Mesenchymal stem cell (in vitro differentiated cells and primary cell): ENCODE measurements around the gene SLCO3A1.

ENCODE experiments used
- DNase-seq: peaks from one replicate; pipeline ENCODE4 v3.0.0-alpha.2; 2013
- H2AFZ ChIP-seq: one replicate; pipeline ENCODE4 v1.6.1; 2013; ENCODE audit warnings: low read depth, mild to moderate bottlenecking, control low read depth, inconsistent platforms, low read length, moderate library complexity
- H2AK5ac ChIP-seq: 2 replicates; pipeline ENCODE4 v1.6.1; 2013; ENCODE audit warnings: low read length, moderate library complexity, mild to moderate bottlenecking, inconsistent platforms; ENCODE audit not compliant: severe bottlenecking
- H2BK120ac ChIP-seq: one replicate; pipeline ENCODE4 v1.6.1; 2013; ENCODE audit warnings: low read depth, mild to moderate bottlenecking, inconsistent platforms, low read length, moderate library complexity
- H2BK12ac ChIP-seq, 2 experiments: one replicate each; pipeline ENCODE4 v1.6.1; 2013; ENCODE audit warnings: inconsistent platforms in 2 of 2, low read length in 2 of 2, mild to moderate bottlenecking in 2 of 2, moderate library complexity in 2 of 2, control low read depth in 1 of 2
- H2BK15ac ChIP-seq: one replicate; pipeline ENCODE4 v1.6.1; 2013; ENCODE audit warnings: mild to moderate bottlenecking, low read depth, inconsistent platforms; ENCODE audit not compliant: poor library complexity, severe bottlenecking
- H2BK5ac ChIP-seq: 2 replicates; pipeline ENCODE4 v1.6.1; 2013; ENCODE audit warnings: low read depth, mild to moderate bottlenecking, low read length, control low read depth, inconsistent platforms; ENCODE audit not compliant: poor library complexity, severe bottlenecking
- H3K14ac ChIP-seq, 2 experiments: one replicate each; pipeline ENCODE4 v1.6.1; 2013; ENCODE audit warnings: inconsistent platforms in 2 of 2, low read length in 2 of 2, control low read depth in 1 of 2, mild to moderate bottlenecking in 1 of 2, moderate library complexity in 1 of 2
- H3K18ac ChIP-seq, 2 experiments: one replicate each; pipeline ENCODE4 v1.6.1; 2013; ENCODE audit warnings: inconsistent platforms in 2 of 2, low read length in 2 of 2, control low read depth in 1 of 2, low read depth in 1 of 2, mild to moderate bottlenecking in 1 of 2
- H3K23ac ChIP-seq, 2 experiments: one replicate each; pipeline ENCODE4 v1.6.1; 2013; ENCODE audit warnings: inconsistent platforms in 2 of 2, low read length in 2 of 2, mild to moderate bottlenecking in 2 of 2, moderate library complexity in 2 of 2, control low read depth in 1 of 2
- H3K27ac ChIP-seq: 2 replicates; pipeline ENCODE4 v1.5.1; 2013; ENCODE audit warnings: mild to moderate bottlenecking, moderate library complexity, low read length, control low read depth, inconsistent platforms; ENCODE audit not compliant: poor library complexity, severe bottlenecking
- H3K27me3 ChIP-seq, 2 experiments: 2 replicates each; pipeline versions ENCODE4 v1.6.1 to v1.7.0; 2013; ENCODE audit warnings: low read length in 2 of 2, mild to moderate bottlenecking in 2 of 2, moderate library complexity in 2 of 2, control low read depth in 1 of 2, inconsistent platforms in 1 of 2; ENCODE audit not compliant: control insufficient read depth in 1 of 2, insufficient read depth in 1 of 2
- H3K36me3 ChIP-seq, 2 experiments: 2 replicates each; pipeline versions ENCODE4 v1.6.1 to v1.7.0; 2013; ENCODE audit warnings: low read length in 2 of 2, control low read depth in 1 of 2, inconsistent platforms in 1 of 2, low read depth in 1 of 2, mild to moderate bottlenecking in 1 of 2; ENCODE audit not compliant: insufficient read depth in 2 of 2, control insufficient read depth in 1 of 2
- H3K4ac ChIP-seq, 2 experiments: one replicate each; pipeline ENCODE4 v1.6.1; 2013; ENCODE audit warnings: inconsistent platforms in 2 of 2, low read length in 2 of 2, mild to moderate bottlenecking in 2 of 2, moderate library complexity in 2 of 2, control low read depth in 1 of 2, low read depth in 1 of 2
- H3K4me1 ChIP-seq: 2 replicates; pipeline ENCODE4 v1.6.1; 2013; ENCODE audit warnings: low read depth, low read length, control low read depth; ENCODE audit not compliant: control insufficient read depth, insufficient read depth
- H3K4me2 ChIP-seq: 2 replicates; pipeline ENCODE4 v1.6.1; 2013; ENCODE audit warnings: low read length, mild to moderate bottlenecking, inconsistent platforms; ENCODE audit not compliant: poor library complexity, severe bottlenecking
- H3K4me3 ChIP-seq, 2 experiments: 2 replicates each; pipeline versions ENCODE4 v1.5.1 to v1.7.0; 2013; ENCODE audit warnings: low read length in 2 of 2, mild to moderate bottlenecking in 2 of 2, control low read depth in 1 of 2, low read depth in 1 of 2; ENCODE audit not compliant: insufficient read depth in 1 of 2
- H3K79me1 ChIP-seq: replicated peaks from 2 replicates; pipeline ENCODE4 v1.6.1; 2013; ENCODE audit warnings: mild to moderate bottlenecking, control low read depth, low read length, inconsistent platforms; ENCODE audit not compliant: poor library complexity, severe bottlenecking
- H3K9ac ChIP-seq: 2 replicates; pipeline ENCODE4 v1.7.0; 2013; ENCODE audit warnings: mild to moderate bottlenecking, low read length, moderate library complexity
- H3K9me3 ChIP-seq: 2 replicates; pipeline ENCODE4 v1.7.0; 2013; ENCODE audit warnings: mild to moderate bottlenecking, low read length; ENCODE audit not compliant: control insufficient read depth
- H4K8ac ChIP-seq: one replicate; pipeline ENCODE4 v1.6.1; 2013; ENCODE audit warnings: inconsistent platforms, mild to moderate bottlenecking, low read length, moderate library complexity
- H4K91ac ChIP-seq: one replicate; pipeline ENCODE4 v1.6.1; 2013; ENCODE audit warnings: mild to moderate bottlenecking, low read length, inconsistent platforms
- WGBS: methylation state at CpG from one replicate; pipeline ENCODE4 v1.1.7; 2013; ENCODE audit warnings: mixed read lengths; 5-methylcytosine and 5-hydroxymethylcytosine counted together

The SLCO3A1 gene

DNA sequence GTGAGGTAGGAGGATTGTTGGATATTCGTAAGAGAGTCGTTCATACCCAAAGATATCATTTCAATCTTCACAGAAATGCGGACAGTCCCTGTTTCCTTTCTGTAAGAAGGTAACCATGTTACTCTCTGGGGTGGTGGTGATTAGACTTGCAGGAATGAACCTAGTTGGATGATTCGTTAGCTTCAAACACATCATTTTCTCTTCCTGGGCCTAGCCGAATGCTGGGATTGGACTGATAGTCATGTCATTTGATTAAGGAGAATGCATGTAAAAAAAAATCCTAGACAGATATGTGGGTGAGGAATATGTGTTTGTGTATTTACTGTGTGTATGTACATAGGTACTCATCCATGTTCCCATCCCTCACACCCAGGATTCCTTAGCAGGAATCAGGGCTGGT, 12.4 kb downstream of the SLCO3A1 start:
- Histone ChIP-seq H3K23ac (no peak overlapping the region), H3K9ac (peak overlapping the region; percentile 78), H3K4me2 (no peak overlapping the region), H2BK15ac (no peak overlapping the region), H3K4ac (no peak overlapping the region), H3K18ac (no peak overlapping the region), H3K4me3 (peak overlapping the region in 1 of 2 experiments; percentile 16), H4K8ac (no peak overlapping the region), H2BK120ac (no peak overlapping the region), H2AFZ (no peak overlapping the region), H3K4me1 (peaks cover 18% of the 10 kb centered on the region), H3K79me1 (peaks cover 5% of the 10 kb centered on the region), H2BK12ac (no peak overlapping the region), H3K9me3 (no peaks in the 10 kb centered on the region), H2AK5ac (no peak overlapping the region), H3K14ac (no peak overlapping the region), H4K91ac (no peak overlapping the region), H3K36me3 (no peaks in the 10 kb centered on the region), H3K27me3 (no peaks in the 10 kb centered on the region), H3K27ac (no peak overlapping the region), H2BK5ac (no peak overlapping the region)
- no peak for DNase-seq
- 67% methylated on average over 3 of the region's 5 CpGs for WGBS

DNA sequence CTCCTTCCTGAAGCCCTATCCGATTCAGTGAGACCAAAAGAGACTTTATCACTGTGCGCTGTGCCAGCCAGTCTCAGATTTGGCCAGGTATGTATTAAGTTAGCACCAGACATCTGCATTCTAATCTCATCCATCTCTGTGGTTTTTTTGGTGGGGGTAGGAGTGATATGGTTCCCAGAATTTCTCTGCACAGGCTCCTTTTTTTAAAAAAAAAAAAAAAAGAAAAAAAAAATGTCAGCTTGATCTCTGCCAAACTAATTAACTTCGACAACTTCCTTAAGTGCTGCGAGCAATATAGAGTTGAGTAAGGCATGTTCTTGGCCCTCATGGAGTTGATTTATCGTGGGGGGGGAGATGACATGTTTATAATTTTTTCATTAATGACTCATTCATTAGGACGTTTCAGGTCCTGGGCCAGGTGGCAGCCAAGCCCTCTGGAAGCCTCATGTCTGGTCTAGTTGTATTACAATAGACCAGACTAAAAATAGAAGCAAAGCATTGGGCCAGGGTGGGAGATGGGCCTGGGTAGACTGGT, 12.9 kb downstream of the SLCO3A1 start:
- no peak overlapping the region for H4K91ac ChIP-seq
- peak overlapping the region; percentile 23 for H2AK5ac ChIP-seq
- no peak overlapping the region for H2BK120ac ChIP-seq
- no peak overlapping the region for H2BK12ac ChIP-seq
- H3K9me3 ChIP-seq: no peaks in the 10 kb centered on the region
- no peak overlapping the region for H3K4ac ChIP-seq
- no peak overlapping the region for H3K14ac ChIP-seq
- H2BK15ac ChIP-seq: no peak overlapping the region
- H3K9ac ChIP-seq: peak overlapping the region; percentile 78
- H3K27me3 ChIP-seq: no peaks in the 10 kb centered on the region
- no peak overlapping the region for H3K18ac ChIP-seq
- H3K79me1 ChIP-seq: peaks cover 5% of the 10 kb centered on the region
- no peak for DNase-seq
- 59% methylated on average over 4 of the region's 6 CpGs for WGBS
- H3K23ac ChIP-seq: no peak overlapping the region
- H2BK5ac ChIP-seq: no peak overlapping the region
- H3K36me3 ChIP-seq: no peaks in the 10 kb centered on the region
- H2AFZ ChIP-seq: no peak overlapping the region
- H3K4me1 ChIP-seq: peaks cover 18% of the 10 kb centered on the region
- H3K27ac ChIP-seq: no peak overlapping the region
- H3K4me2 ChIP-seq: no peak overlapping the region
- H4K8ac ChIP-seq: no peak overlapping the region
- peak overlapping the region in 1 of 2 experiments; percentile 54 for H3K4me3 ChIP-seq

DNA sequence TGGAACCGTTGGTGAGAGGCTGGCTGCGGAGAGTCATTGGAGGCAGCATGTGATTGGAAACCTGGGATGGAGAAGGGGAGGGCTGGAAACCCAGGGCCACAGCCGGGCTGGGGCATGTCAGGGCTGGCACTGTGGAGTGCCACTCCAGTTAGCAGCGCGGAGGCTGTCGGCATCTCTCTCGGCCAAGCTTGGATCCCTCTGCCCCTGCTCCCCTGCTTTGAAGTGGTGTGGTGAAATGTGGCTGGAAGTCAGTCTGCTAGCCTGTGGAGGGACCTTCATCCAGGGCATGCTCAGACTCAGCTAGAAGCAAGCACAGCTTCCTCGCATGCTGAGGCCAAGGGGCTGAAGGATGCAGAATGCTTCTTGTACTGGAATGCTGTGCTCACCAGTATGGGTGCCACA, 13.5 kb downstream of the SLCO3A1 start:
- Histone ChIP-seq H3K79me1 (peaks cover 5% of the 10 kb centered on the region), H3K4me1 (peaks cover 18% of the 10 kb centered on the region), H3K36me3 (no peaks in the 10 kb centered on the region), H3K27me3 (no peaks in the 10 kb centered on the region), H4K8ac (no peak overlapping the region), H2BK5ac (no peak overlapping the region), H3K4me2 (no peak overlapping the region), H2AFZ (no peak overlapping the region), H4K91ac (no peak overlapping the region), H3K18ac (no peak overlapping the region), H2BK12ac (no peak overlapping the region), H3K23ac (no peak overlapping the region), H3K9ac (peak overlapping the region; percentile 78), H3K4ac (no peak overlapping the region), H3K27ac (peak overlapping the region; percentile 62), H2BK120ac (no peak overlapping the region), H2BK15ac (no peak overlapping the region), H3K4me3 (peak overlapping the region in 1 of 2 experiments; percentile 54), H2AK5ac (peak overlapping the region; percentile 23), H3K9me3 (no peaks in the 10 kb centered on the region), H3K14ac (no peak overlapping the region)
- 86% methylated on average over 8 of the region's 8 CpGs for WGBS
- DNase-seq: peak; percentile 5

DNA sequence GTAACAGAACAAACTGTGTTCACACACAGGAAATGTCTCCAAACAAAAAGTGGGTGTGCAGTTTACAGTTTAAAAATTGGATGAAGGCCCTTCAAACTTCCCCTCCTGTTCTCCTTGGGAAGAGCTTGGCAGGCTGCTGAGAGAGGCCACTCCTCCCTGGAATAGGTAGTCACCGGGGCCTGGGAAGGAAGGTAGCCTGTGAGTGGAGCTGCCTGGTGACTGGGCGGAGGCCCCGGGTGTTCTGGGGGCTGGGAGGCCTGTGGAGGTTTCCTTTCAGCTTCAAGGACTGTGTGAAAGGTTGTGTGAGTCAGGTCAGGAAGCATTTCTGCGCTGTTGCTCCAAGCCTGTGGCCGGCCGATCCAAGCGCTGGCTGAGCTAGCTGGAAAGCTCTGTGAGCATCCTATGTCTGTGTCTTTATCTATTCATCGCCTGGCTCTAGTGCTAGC, 14.1 kb downstream of the SLCO3A1 start:
- Histone ChIP-seq H2BK12ac (no peak overlapping the region), H3K9me3 (no peaks in the 10 kb centered on the region), H3K27me3 (no peaks in the 10 kb centered on the region), H2BK120ac (no peak overlapping the region), H3K23ac (no peak overlapping the region), H3K79me1 (peaks cover 5% of the 10 kb centered on the region), H2BK5ac (no peak overlapping the region), H3K18ac (no peak overlapping the region), H4K8ac (no peak overlapping the region), H3K36me3 (no peaks in the 10 kb centered on the region), H2BK15ac (no peak overlapping the region), H2AFZ (no peak overlapping the region), H3K14ac (no peak overlapping the region), H4K91ac (no peak overlapping the region), H3K27ac (peak overlapping the region; percentile 62), H3K4ac (no peak overlapping the region), H2AK5ac (no peak overlapping the region), H3K9ac (peak overlapping the region; percentile 78), H3K4me2 (no peak overlapping the region), H3K4me1 (peaks cover 18% of the 10 kb centered on the region), H3K4me3 (peak overlapping the region in 1 of 2 experiments; percentile 54)
- WGBS: 41% methylated on average over 8 of the region's 8 CpGs
- peak; percentile 62 for DNase-seq
